Astrocyte (in vitro differentiated cells and primary cell): ENCODE measurements around the gene SND1. TPM values are rescaled to one million over a fixed set of nuclear protein-coding genes. Genes with fewer than 3 reads are reported as not detected.
A peak's percentile ranks its signal among the peaks of the same experiment; 100 is the strongest.

Experiments
- DNase-seq: peaks from one replicate; pipeline ENCODE4 v3.0.0-alpha.2; 2010; ENCODE audit warnings: low read depth
- FAIRE-seq: peaks from 2 replicates; lab custom pipeline; 2011; peaks lifted over from hg19 to GRCh38; lab: Jason Lieb, UNC
- H2AFZ ChIP-seq: 2 replicates; pipeline ENCODE4 v1.6.0; 2012; ENCODE audit warnings: low read depth, low read length, inconsistent platforms
- H3K27ac ChIP-seq: 2 replicates; pipeline ENCODE4 v1.5.1; 2011; ENCODE audit warnings: low read depth, low read length, inconsistent platforms
- H3K27me3 ChIP-seq: 2 replicates; pipeline ENCODE4 v1.6.0; 2011; ENCODE audit warnings: low read length, inconsistent platforms; ENCODE audit not compliant: insufficient read depth
- H3K36me3 ChIP-seq: 2 replicates; pipeline ENCODE4 v1.5.1; 2011; ENCODE audit warnings: low read length, inconsistent platforms; ENCODE audit not compliant: insufficient read depth
- H3K4me1 ChIP-seq: 2 replicates; pipeline ENCODE4 v1.5.1; 2011; ENCODE audit warnings: low read length, inconsistent platforms; ENCODE audit not compliant: insufficient read depth
- H3K4me2 ChIP-seq: 2 replicates; pipeline ENCODE4 v1.6.0; 2012; ENCODE audit warnings: low read length, inconsistent platforms
- H3K4me3 ChIP-seq: 2 replicates; pipeline ENCODE4 v1.5.1; 2011; ENCODE audit warnings: low read depth, mild to moderate bottlenecking, low read length, inconsistent platforms; ENCODE audit not compliant: insufficient read depth
- H3K79me2 ChIP-seq: 2 replicates; pipeline ENCODE4 v1.6.0; 2012; ENCODE audit warnings: mild to moderate bottlenecking, low read length, inconsistent platforms; ENCODE audit not compliant: insufficient read depth
- H3K9ac ChIP-seq: 2 replicates; pipeline ENCODE4 v1.6.0; 2012; ENCODE audit warnings: mild to moderate bottlenecking, low read length, inconsistent platforms
- H3K9me3 ChIP-seq: 2 replicates; pipeline ENCODE4 v1.5.1; 2012; ENCODE audit warnings: low read depth, mild to moderate bottlenecking, low read length, inconsistent platforms; ENCODE audit not compliant: insufficient read depth
- H4K20me1 ChIP-seq: 2 replicates; pipeline ENCODE4 v1.6.0; 2012; ENCODE audit warnings: low read length, inconsistent platforms; ENCODE audit not compliant: insufficient read depth
- H3K27ac Mint-ChIP-seq: one replicate; pipeline ENCODE4 v1.8.0; 2021; ENCODE audit warnings: mild to moderate bottlenecking, mixed read lengths; ENCODE audit not compliant: unreplicated experiment
- H3K27me3 Mint-ChIP-seq: one replicate; pipeline ENCODE4 v1.8.0; 2021; ENCODE audit warnings: low read depth, mixed read lengths; ENCODE audit not compliant: unreplicated experiment
- H3K36me3 Mint-ChIP-seq: one replicate; pipeline ENCODE4 v1.8.0; 2021; ENCODE audit warnings: low read depth, mixed read lengths; ENCODE audit not compliant: unreplicated experiment
- H3K4me1 Mint-ChIP-seq: one replicate; pipeline ENCODE4 v1.8.0; 2021; ENCODE audit warnings: low read depth, mixed read lengths; ENCODE audit not compliant: unreplicated experiment
- H3K4me3 Mint-ChIP-seq: one replicate; pipeline ENCODE4 v1.8.0; 2021; ENCODE audit warnings: mild to moderate bottlenecking, moderate library complexity, mixed read lengths; ENCODE audit not compliant: unreplicated experiment
- H3K9me3 Mint-ChIP-seq: one replicate; pipeline ENCODE4 v1.8.0; 2021; ENCODE audit warnings: mild to moderate bottlenecking, mixed read lengths; ENCODE audit not compliant: unreplicated experiment
- EZH2 ChIP-seq: IDR thresholded peaks from 2 replicates; pipeline ENCODE4 v1.6.1; 2012; ENCODE audit warnings: mild to moderate bottlenecking, low read length, inconsistent platforms; ENCODE audit not compliant: insufficient read depth
- total RNA-seq: library from RNA; stranded (reverse); gene quantifications from 2 replicates; pipeline ENCODE4 v1.2.1, GENCODE V29; 2021
- TF ChIP-seq, protein P1 (sequence below): IDR thresholded peaks from 2 replicates; pipeline ENCODE4 v1.5.1; 2011; ENCODE audit warnings: low read depth, mild to moderate bottlenecking, inconsistent platforms, low read length, moderate library complexity; ENCODE audit not compliant: insufficient read depth

SND1 gene
- total RNA-seq, 1 donor from 2014 or later: 267 TPM

DNA sequence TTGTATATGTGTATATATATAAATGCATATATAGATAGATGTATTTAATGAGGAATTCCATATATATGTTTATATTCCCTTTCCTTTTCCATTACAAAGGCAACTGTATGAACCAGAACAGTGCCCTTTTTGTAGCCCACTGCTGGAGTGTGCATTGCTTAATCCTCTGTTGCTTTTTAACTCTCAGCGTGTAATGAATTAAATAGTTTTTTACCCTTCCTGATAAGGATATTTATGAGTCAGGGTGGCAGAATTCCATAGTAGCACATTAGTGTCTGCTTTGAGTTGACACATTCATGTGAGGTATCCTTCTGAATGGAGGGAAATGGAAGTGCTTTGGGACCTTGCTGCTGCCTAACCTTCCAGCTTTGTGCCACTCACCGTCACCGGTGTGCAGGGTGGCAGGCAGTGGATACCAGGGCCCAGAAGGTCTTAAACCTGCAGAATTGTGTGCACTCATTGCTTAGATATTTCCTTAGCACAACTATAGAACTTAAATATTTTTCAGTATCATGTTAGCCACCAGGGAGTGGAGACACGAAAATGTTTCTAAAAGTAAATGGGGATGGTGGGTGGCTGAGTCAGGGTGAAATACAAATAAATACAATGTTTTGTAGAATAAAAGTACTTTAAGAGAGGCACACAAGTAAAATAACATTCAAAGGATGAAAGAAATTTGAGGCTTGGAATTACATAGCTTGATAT, 117.9 kb downstream of the SND1 start:
- Histone ChIP-seq H4K20me1 (peaks cover 82% of the 10 kb centered on the region), H3K9ac (no peak overlapping the region), H3K79me2 (peaks cover 66% of the 10 kb centered on the region), H3K27ac (peak overlapping the region; percentile 51), H3K4me3 (no peak overlapping the region), H3K9me3 (no peaks in the 10 kb centered on the region), H3K27me3 (no peaks in the 10 kb centered on the region), H3K4me1 (peaks cover 36% of the 10 kb centered on the region), H2AFZ (no peak overlapping the region), H3K36me3 (peaks cover 3% of the 10 kb centered on the region), H3K4me2 (peak overlapping the region; percentile 49)
- peak overlapping the region; percentile 35 for H3K27ac Mint-ChIP-seq
- DNase-seq (peak; percentile 69), FAIRE-seq (peak; percentile 88)
- H3K27me3 Mint-ChIP-seq: no peaks in the 10 kb centered on the region
- no peak overlapping the region for H3K4me3 Mint-ChIP-seq
- H3K36me3 Mint-ChIP-seq: peaks cover 11% of the 10 kb centered on the region
- no peaks in the 10 kb centered on the region for H3K9me3 Mint-ChIP-seq
- no peak for TF ChIP-seq EZH2
- TF ChIP-seq, protein P1, sequence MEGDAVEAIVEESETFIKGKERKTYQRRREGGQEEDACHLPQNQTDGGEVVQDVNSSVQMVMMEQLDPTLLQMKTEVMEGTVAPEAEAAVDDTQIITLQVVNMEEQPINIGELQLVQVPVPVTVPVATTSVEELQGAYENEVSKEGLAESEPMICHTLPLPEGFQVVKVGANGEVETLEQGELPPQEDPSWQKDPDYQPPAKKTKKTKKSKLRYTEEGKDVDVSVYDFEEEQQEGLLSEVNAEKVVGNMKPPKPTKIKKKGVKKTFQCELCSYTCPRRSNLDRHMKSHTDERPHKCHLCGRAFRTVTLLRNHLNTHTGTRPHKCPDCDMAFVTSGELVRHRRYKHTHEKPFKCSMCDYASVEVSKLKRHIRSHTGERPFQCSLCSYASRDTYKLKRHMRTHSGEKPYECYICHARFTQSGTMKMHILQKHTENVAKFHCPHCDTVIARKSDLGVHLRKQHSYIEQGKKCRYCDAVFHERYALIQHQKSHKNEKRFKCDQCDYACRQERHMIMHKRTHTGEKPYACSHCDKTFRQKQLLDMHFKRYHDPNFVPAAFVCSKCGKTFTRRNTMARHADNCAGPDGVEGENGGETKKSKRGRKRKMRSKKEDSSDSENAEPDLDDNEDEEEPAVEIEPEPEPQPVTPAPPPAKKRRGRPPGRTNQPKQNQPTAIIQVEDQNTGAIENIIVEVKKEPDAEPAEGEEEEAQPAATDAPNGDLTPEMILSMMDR: no peak
- H3K4me1 Mint-ChIP-seq: peaks cover 34% of the 10 kb centered on the region

DNA sequence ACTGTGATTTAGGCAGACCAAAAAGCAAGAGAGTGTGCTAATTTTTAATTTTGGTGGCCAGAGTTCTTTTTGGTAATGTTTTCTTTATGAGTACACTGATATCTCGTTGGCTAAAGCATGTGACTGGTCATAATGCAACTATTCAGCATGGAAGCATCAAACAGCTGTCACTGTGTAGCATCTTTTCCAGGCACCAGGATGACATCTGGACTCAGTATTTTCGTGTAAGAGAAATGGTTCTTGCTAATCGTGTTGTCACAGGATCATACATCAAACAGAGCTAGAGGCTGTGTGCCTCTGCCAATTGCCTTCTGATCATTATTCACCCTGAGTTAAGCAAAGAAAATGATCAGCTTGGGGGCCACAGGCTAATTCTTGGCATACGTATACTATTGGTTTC, 118.9 kb downstream of the SND1 start:
- H3K4me2 ChIP-seq: peak overlapping the region; percentile 49
- no peak overlapping the region for H3K27ac Mint-ChIP-seq
- no peak overlapping the region for H2AFZ ChIP-seq
- peaks cover 3% of the 10 kb centered on the region for H3K36me3 ChIP-seq
- H3K36me3 Mint-ChIP-seq: peaks cover 8% of the 10 kb centered on the region
- DNase-seq: peak; percentile 84
- H3K27ac ChIP-seq: peak overlapping the region; percentile 51
- no peak for FAIRE-seq
- TF ChIP-seq, protein P1: no peak
- TF ChIP-seq EZH2: no peak
- H3K4me1 ChIP-seq: peaks cover 37% of the 10 kb centered on the region
- no peaks in the 10 kb centered on the region for H3K27me3 Mint-ChIP-seq
- H3K9ac ChIP-seq: no peak overlapping the region
- no peaks in the 10 kb centered on the region for H3K27me3 ChIP-seq
- no peaks in the 10 kb centered on the region for H3K9me3 ChIP-seq
- peaks cover 64% of the 10 kb centered on the region for H3K79me2 ChIP-seq
- H3K4me1 Mint-ChIP-seq: peaks cover 35% of the 10 kb centered on the region
- peaks cover 81% of the 10 kb centered on the region for H4K20me1 ChIP-seq
- no peak overlapping the region for H3K4me3 ChIP-seq
- no peak overlapping the region for H3K4me3 Mint-ChIP-seq
- H3K9me3 Mint-ChIP-seq: no peaks in the 10 kb centered on the region

DNA sequence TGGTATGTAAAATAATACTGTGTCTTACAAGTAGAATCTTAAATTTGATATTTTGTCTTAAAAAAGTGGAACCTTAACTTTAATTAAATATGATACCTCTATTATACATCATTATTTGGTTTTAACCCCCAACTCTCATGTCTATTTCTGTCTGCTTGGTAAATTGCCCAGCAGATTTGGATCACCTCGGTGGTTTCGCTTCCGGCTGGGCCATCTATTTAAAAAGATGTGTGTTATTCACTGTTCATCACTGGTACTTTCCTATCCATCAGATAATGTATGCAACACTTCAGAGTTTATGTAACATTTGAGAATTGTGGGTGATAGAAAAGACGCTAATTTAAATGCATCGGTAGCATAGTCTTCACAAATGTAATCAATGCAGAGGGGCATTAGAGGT, 119.7 kb downstream of the SND1 start:
- H3K27me3 ChIP-seq: no peaks in the 10 kb centered on the region
- DNase-seq (no peak), FAIRE-seq (no peak)
- no peak overlapping the region for H2AFZ ChIP-seq
- Mint-ChIP-seq H3K4me1 (peaks cover 38% of the 10 kb centered on the region), H3K36me3 (peaks cover 6% of the 10 kb centered on the region), H3K9me3 (no peaks in the 10 kb centered on the region), H3K27me3 (no peaks in the 10 kb centered on the region), H3K4me3 (no peak overlapping the region), H3K27ac (no peak overlapping the region)
- H3K4me2 ChIP-seq: no peak overlapping the region
- H3K36me3 ChIP-seq: no peaks in the 10 kb centered on the region
- no peak overlapping the region for H3K27ac ChIP-seq
- H3K4me3 ChIP-seq: no peak overlapping the region
- peaks cover 44% of the 10 kb centered on the region for H3K4me1 ChIP-seq
- no peaks in the 10 kb centered on the region for H3K9me3 ChIP-seq
- no peak for TF ChIP-seq EZH2
- TF ChIP-seq, protein P1: no peak
- peaks cover 82% of the 10 kb centered on the region for H4K20me1 ChIP-seq
- H3K79me2 ChIP-seq: peaks cover 61% of the 10 kb centered on the region
- no peak overlapping the region for H3K9ac ChIP-seq
